ENCODE data around the gene CELF1. TPM values are rescaled to one million over a fixed set of nuclear protein-coding genes. Genes with fewer than 3 reads are reported as not detected.

CELF1 gene
- total and polyA plus RNA-seq, 2 of the 13 experiments (the other 11 are each of a cell fraction or from before 2014, with no cell fraction given), result 69.0 to 80.1 TPM

DNA sequence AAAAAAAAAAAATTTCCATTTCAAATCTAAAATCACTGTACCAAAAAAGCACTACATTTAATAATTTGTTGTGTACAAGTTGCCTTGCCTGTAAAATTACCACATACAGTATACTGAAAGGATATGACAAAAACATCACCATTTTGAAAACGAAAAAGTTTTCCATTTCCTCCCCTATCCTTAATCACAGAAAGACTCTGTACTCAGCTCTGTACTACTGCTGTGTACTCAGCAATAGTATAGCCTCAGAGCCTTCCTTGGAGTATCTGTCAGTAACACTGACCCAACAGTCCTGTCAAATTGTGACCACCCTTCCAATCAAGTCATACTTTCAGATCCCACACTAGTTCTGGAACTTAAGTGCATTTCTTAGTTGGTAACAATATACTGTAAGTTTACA lies 48.0 kb downstream of the CELF1 start (continued):
- TF ChIP-seq, protein P1, sequence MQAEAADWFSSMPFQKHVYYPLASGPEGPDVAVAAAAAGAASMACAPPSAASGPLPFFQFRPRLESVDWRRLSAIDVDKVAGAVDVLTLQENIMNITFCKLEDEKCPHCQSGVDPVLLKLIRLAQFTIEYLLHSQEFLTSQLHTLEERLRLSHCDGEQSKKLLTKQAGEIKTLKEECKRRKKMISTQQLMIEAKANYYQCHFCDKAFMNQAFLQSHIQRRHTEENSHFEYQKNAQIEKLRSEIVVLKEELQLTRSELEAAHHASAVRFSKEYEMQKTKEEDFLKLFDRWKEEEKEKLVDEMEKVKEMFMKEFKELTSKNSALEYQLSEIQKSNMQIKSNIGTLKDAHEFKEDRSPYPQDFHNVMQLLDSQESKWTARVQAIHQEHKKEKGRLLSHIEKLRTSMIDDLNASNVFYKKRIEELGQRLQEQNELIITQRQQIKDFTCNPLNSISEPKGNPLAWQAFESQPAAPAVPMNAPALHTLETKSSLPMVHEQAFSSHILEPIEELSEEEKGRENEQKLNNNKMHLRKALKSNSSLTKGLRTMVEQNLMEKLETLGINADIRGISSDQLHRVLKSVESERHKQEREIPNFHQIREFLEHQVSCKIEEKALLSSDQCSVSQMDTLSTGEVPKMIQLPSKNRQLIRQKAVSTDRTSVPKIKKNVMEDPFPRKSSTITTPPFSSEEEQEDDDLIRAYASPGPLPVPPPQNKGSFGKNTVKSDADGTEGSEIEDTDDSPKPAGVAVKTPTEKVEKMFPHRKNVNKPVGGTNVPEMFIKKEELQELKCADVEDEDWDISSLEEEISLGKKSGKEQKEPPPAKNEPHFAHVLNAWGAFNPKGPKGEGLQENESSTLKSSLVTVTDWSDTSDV (CRISPR knock-in tag; IDR thresholded peaks at IDR 0.05), result no peak
- TF ChIP-seq, protein P2, sequence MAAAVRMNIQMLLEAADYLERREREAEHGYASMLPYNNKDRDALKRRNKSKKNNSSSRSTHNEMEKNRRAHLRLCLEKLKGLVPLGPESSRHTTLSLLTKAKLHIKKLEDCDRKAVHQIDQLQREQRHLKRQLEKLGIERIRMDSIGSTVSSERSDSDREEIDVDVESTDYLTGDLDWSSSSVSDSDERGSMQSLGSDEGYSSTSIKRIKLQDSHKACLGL (CRISPR knock-in tag; IDR thresholded peaks at IDR 0.05), result no peak
- TF ChIP-seq, protein P3, sequence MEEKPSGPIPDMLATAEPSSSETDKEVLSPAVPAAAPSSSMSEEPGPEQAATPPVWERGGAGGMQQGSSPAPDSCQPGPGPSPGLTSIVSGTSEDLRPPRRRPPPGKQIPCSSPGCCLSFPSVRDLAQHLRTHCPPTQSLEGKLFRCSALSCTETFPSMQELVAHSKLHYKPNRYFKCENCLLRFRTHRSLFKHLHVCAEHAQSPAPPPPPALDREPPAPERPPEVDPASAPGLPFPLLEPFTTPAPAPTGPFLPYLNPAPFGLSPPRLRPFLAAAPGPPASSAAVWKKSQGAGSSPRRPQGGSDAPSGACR (CRISPR knock-in tag; IDR thresholded peaks at IDR 0.05), result no peak
- no peak for TF ChIP-seq ZBTB44 (CRISPR knock-in tag; IDR thresholded peaks at IDR 0.05)

DNA sequence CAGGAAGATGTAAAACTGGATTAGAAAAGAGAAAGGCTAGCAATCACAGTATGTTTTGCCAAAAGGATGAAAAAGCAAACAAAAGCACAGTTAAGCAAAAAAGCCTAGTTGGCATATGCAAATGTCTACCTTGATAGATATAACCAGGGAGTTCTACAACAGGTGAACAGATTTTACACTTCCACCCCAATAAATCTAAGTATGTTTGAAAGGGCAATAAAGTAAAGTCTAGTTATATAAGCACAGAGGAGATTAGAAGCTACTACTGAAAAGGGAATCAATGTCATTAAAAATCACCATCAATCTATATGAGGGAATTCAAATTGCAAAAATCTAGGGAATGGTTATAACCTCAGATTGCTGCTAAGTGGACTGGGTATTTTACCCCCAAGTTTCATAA lies 49.7 kb downstream of the CELF1 start:
- peaks cover 36% of the 10 kb centered on the region for H4K20me1 ChIP-seq (ENCODE audit: insufficient read depth, low read length)
- H3K27ac ChIP-seq (ENCODE audit: extremely low read length, insufficient read depth, low read length), result no peak overlapping the region
- H3K9me3 ChIP-seq (ENCODE audit: low read length), result no peaks in the 10 kb centered on the region
- H3K36me3 ChIP-seq (replicated peaks in 1 of 2; ENCODE audit: control insufficient read depth in 1 of 2, insufficient read depth in 2 of 2, low read length in 2 of 2), result peaks cover 3 to 19% of the 10 kb centered on the region in 2 experiments
- DNase-seq (ENCODE audit: low spot score), result no peak
- no peak overlapping the region for H3K9ac ChIP-seq (ENCODE audit: insufficient read depth, low read depth, low read length)
- no peak for FAIRE-seq
- BruUV-seq (replicated peaks), result no TSS peak
- H3K79me2 ChIP-seq (ENCODE audit: insufficient read depth, low read length), result peaks cover 89% of the 10 kb centered on the region
- H3K27me3 ChIP-seq (ENCODE audit: control insufficient read depth in 1 of 2, insufficient read depth in 2 of 2, low read length in 2 of 2), result no peaks in the 10 kb centered on the region; a peak in 1 of 5 replicates
- CTCF ChIA-PET (ENCODE audit: low intra/inter-chr PET ratio, low total read pairs), result no interaction called here
- in situ Hi-C loops (cut with HindIII; ENCODE audit: extremely low pct_ligation_motif_present, low pct_unique_long_range_greater_than_20kb), result no loop called here
- intact Hi-C loops (cut with micrococcal nuclease; ENCODE audit: unreplicated experiment), result no loop called here
- no peak for ATAC-seq
- peaks cover 35% of the 10 kb centered on the region for H3K4me1 ChIP-seq (ENCODE audit: insufficient read depth, low read length)
- TF ChIP-seq SRY (CRISPR knock-in tag; IDR thresholded peaks at IDR 0.05), result no peak
- TF ChIP-seq, protein P4, sequence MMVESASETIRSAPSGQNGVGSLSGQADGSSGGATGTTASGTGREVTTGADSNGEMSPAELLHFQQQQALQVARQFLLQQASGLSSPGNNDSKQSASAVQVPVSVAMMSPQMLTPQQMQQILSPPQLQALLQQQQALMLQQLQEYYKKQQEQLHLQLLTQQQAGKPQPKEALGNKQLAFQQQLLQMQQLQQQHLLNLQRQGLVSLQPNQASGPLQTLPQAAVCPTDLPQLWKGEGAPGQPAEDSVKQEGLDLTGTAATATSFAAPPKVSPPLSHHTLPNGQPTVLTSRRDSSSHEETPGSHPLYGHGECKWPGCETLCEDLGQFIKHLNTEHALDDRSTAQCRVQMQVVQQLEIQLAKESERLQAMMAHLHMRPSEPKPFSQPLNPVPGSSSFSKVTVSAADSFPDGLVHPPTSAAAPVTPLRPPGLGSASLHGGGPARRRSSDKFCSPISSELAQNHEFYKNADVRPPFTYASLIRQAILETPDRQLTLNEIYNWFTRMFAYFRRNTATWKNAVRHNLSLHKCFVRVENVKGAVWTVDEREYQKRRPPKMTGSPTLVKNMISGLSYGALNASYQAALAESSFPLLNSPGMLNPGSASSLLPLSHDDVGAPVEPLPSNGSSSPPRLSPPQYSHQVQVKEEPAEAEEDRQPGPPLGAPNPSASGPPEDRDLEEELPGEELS (CRISPR knock-in tag; IDR thresholded peaks at IDR 0.05), result no peak
- no peak for TF ChIP-seq HNF4G (IDR thresholded peaks at IDR 0.05; ENCODE audit: borderline replicate concordance, low read depth, low read length)
- TF ChIP-seq HNF4G (CRISPR knock-in tag; IDR thresholded peaks at IDR 0.05; ENCODE audit: borderline replicate concordance, low read depth), result no peak
- no peak for TF ChIP-seq RNF219 (CRISPR knock-in tag; IDR thresholded peaks at IDR 0.05)
- H3K4me2 ChIP-seq (ENCODE audit: low read depth, low read length), result no peak overlapping the region
- POLR2A ChIA-PET, result no interaction called here
- no peak overlapping the region for H2AFZ ChIP-seq (ENCODE audit: low read length)
- H3K4me3 ChIP-seq (replicated peaks in 1 of 3; ENCODE audit: insufficient read depth in 1 of 3, low read depth in 2 of 3, low read length in 3 of 3), result no peak overlapping the region
